ENCODE measurements around the gene SORL1.

Gene SORL1

GRCh38 chr11:121571506-121571905 is 119.4 kb downstream of the SORL1 start:
- H3K4me3 ChIP-seq: no peak overlapping the region
- H3K27ac ChIP-seq: no peak overlapping the region

GRCh38 chr11:121572571-121573059 is 120.5 kb downstream of the SORL1 start:
- H3K4me3 ChIP-seq: no peak overlapping the region
- no peak overlapping the region for H3K27ac ChIP-seq

DNA sequence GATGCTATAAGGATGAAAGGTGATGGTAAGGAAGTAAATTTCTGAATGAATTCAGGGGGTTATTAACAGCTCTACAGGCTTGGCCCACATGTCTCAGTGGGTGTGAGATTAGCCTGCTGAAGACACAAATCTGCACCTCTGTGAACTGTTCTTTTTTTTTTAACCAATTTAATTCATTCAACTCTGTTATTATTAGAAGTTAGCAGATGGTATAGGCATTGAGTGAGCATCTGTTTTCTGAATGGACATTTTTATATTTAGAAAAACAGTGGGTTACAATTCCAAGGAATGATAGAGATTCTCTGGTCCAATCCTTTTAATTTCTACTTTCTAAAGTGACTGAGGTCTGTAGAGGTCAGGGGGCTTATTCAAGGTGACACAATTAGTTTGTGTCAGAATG is 122.7 kb downstream of the SORL1 start:
- H3K27ac ChIP-seq: no peak overlapping the region

DNA sequence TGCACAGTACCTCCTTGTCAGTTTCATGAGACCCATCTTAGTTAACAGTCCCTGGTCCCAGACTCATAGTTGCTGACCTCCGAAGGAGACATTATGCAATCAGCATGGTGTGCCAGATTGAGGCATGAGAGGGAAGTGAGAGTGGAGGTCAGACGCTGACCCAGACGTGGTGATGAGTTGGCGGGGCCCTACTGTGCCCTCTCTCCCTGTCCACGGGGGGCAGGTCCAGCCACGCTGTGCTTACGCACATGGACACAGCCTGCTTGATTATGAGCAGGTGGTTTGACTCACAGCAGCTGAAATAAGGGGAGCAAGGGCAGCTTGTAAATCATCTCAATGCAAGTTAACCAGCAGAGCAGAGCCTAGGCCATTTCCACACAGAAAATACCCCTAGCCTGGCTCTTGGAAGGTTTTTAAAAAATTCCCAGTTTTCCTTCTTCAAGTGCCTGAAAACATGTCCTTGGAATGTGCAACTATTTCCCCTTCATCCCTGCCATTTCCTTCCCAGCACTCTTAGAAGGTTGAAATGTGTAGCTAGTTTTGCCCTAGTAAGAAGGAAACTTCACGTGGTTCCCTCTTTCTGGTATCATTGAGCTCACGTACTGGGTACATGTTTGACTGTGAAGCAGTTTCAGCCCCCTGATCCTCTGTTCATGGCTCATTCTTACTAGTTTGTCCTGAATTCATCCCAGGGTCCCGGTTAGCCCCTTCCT is 123.3 kb downstream of the SORL1 start:
- H3K4me3 ChIP-seq: no peak overlapping the region
- peak overlapping the region in 2 of 21 experiments; percentile 29 to 30 for H3K27ac ChIP-seq

More for the DNA sequence above, 122.7 kb downstream of the SORL1 start:
- H3K4me3 ChIP-seq: no peak overlapping the region

- peak overlapping the region in 2 of 21 experiments; percentile 29 to 30 for H3K27ac ChIP-seq
Observed at GRCh38 chr11:121575963-121576290, 123.8 kb downstream of the SORL1 start.

DNA sequence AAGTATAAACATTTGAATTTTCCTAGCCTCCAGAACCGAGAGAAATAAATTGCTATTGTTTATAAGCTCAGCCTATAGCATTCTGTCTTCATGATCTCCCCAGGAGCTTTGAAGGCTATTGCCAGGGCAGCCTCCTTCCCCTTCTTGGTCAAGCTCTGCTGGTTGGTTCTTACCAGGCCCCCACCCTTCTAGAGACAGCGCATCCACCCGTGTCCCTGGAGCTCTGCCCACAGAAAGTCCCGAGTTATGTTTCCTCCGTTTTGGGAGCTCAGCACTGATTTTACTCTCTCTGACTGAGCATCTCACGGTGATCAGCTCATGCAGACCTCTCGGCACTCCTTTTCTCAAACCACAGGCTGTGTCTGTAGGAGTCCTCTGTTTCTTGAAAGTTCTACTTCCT is 124.4 kb downstream of the SORL1 start:
- H3K4me3 ChIP-seq: no peak overlapping the region
- H3K27ac ChIP-seq: peak overlapping the region in 1 of 21 experiments; percentile 29

More at GRCh38 chr11:121575963-121576290, 123.8 kb downstream of the SORL1 start:
- no peak overlapping the region for H3K4me3 ChIP-seq

DNA sequence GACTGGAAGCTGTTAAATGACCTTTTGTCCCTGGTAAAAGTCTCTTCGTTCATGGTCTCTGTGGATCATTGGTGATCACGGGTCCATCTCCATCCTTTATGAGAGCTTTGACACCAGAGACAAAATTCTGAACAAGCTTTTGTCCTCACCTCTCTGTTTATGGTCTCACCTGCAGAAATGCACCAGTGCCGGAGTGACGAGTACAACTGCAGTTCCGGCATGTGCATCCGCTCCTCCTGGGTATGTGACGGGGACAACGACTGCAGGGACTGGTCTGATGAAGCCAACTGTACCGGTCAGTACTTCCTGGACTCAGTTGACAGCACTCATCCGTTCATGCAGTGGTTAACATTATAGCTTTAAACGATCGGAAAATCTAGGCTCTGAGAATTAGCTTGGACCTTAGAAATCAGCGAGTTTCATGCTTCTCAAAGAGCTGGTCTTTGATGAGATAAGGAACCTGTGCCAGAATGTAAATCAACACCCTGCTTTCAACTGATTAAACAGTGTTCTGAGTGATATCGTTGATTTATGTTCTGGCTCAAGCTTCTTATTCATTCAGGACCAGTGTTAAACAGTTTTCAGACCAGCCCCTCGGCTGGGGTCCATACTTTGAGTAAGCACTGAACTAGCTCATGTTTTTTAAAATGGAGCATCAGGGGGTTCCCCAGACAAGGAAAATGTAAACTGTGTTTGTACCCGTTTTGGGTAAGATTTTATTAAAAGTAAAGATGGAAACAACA is 125.2 kb downstream of the SORL1 start:
- H3K27ac ChIP-seq: no peak overlapping the region
- no peak overlapping the region for H3K4me3 ChIP-seq

GRCh38 chr11:121578251-121578976 is 126.3 kb downstream of the SORL1 start:
- H3K27ac ChIP-seq: peak overlapping the region in 1 of 21 experiments; percentile 14
- H3K4me3 ChIP-seq: no peak overlapping the region

GRCh38 chr11:121580154-121580553 is 128.0 kb downstream of the SORL1 start:
- Histone ChIP-seq H3K27ac (no peak overlapping the region), H3K4me3 (no peak overlapping the region)

- Histone ChIP-seq H3K4me3 (no peak overlapping the region), H3K27ac (peak overlapping the region in 1 of 21 experiments; percentile 47)
Observed at GRCh38 chr11:121581607-121582006, 129.5 kb downstream of the SORL1 start.

- H3K4me3 ChIP-seq: no peak overlapping the region
- H3K27ac ChIP-seq: peak overlapping the region in 2 of 21 experiments; percentile 30 to 47
Observed at GRCh38 chr11:121582296-121582695, 130.2 kb downstream of the SORL1 start.

- no peak overlapping the region for H3K27ac ChIP-seq
Observed at GRCh38 chr11:121583825-121584224, 131.7 kb downstream of the SORL1 start.

DNA sequence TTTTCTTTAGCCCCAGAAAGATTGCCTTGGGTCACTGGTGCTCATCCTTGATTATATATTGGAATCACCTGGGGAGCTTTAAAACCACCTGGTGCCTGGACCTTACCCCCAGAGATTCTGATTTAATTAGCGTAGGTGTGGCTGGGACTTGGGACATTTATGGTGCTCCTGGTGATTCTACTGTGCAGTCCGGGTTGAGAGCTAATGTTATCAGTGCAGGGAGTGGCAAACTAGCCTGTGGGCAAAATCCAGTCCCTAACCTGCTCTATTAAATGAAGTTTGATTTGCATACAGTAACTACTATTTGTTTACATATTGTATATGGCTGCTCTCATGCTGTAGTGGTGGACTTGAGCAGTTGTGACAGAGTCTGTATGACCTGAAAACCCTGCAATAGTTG is 134.6 kb downstream of the SORL1 start:
- no peak overlapping the region for H3K27ac ChIP-seq
- H3K4me3 ChIP-seq: no peak overlapping the region

More at GRCh38 chr11:121583825-121584224, 131.7 kb downstream of the SORL1 start:
- H3K4me3 ChIP-seq: no peak overlapping the region

DNA sequence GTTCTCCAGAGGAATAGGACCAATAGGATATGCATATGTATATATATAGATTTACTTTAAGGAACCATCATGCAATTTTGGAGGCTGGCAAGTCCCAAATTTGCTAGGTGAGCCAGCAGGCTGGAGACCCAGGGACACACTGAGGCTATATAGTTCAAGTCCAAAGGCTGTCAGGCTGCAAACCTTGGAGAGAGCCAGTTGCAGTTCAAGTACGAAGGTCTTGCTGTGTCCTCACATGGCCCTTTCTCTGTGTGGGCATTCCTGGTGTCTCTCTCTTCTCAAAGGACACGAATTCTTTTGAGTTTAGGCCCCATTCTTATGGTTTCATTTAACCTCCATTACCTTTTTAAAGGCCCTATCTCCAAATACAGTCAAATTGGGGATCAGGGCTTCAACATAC is 135.1 kb downstream of the SORL1 start:
- Histone ChIP-seq H3K4me3 (no peak overlapping the region), H3K27ac (no peak overlapping the region)

DNA sequence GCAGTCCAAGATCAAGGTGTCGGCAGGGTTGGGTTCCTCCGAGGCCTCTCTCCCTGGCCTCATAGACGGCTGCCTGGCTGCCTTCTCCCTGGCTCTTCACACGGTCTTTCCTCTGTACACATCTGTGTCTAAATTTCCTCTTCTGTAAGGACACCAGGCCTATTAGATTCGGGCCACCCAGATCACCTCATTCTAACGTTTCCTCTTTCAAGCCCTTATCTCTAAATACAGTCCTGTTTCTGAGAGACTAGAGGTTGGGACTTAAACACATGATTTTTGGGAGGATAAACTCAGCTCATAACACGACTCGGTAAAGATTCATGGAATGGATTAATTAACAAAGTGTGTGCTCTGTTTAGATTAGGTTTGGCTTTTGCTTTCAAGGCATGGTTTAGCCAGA is 136.6 kb downstream of the SORL1 start:
- Histone ChIP-seq H3K4me3 (no peak overlapping the region), H3K27ac (no peak overlapping the region)

GRCh38 chr11:121589946-121590537 is 137.9 kb downstream of the SORL1 start:
- peak overlapping the region in 1 of 21 experiments; percentile 44 for H3K27ac ChIP-seq

DNA sequence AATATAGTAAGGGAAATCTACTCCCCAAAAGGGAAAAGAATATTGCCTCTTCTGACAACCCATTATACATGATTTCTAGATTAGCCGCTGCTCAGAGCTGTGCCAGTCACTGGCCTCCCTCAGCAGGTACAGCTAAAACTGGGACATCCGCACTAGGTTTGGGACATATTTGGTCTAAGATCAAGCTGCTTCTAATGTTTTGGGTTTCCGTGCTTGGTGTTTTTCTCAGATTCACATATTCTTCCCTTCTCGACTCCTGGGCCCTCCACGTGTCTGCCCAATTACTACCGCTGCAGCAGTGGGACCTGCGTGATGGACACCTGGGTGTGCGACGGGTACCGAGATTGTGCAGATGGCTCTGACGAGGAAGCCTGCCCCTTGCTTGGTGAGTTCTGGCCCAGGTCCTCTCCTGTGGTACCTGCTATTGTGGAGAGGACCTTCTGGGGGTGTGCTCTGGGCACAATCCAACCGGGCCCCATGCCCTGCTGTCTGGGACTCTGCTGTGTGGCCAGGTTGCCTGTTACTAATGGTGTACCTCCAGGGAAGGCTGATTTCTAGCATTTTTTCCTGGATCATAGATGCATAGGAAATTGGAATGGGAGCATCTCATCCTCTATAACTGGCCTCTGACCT is 138.8 kb downstream of the SORL1 start:
- Histone ChIP-seq H3K4me3 (no peak overlapping the region), H3K27ac (peak overlapping the region in 1 of 21 experiments; percentile 14)

More at GRCh38 chr11:121589946-121590537, 137.9 kb downstream of the SORL1 start:
- no peak overlapping the region for H3K4me3 ChIP-seq

- H3K27ac ChIP-seq: no peak overlapping the region
- H3K4me3 ChIP-seq: no peak overlapping the region
Observed at GRCh38 chr11:121591405-121592033, 139.4 kb downstream of the SORL1 start.

DNA sequence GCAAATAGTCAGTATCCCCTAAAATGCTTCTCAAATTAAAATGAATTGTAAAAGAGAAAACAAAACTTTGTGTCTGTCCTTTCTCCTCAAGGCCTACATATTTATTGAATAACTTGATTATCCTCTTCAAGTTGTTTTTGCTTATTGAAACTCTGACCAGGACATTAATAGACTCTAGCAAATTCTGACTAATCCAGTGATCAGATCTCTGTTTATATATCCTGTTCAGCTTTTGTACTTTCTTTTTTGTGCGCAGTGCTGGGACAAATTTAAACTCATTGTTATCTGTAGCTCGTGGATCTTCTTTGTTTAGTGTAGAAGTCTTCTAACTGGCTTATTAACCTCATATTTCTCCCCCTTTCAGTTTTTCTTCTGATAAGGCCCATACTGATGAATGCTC is 140.6 kb downstream of the SORL1 start:
- Histone ChIP-seq H3K4me3 (no peak overlapping the region), H3K27ac (no peak overlapping the region)

All from skin epidermis (tissue), 12 donors.